Astrocyte (in vitro differentiated cells and primary cell): ENCODE measurements around the gene ZNF24.

Experiments used
- CTCF ChIP-seq: IDR thresholded peaks from 2 replicates; pipeline ENCODE4 v1.5.1; 2011; ENCODE audit warnings: low read depth, mild to moderate bottlenecking, inconsistent platforms, low read length, moderate library complexity; ENCODE audit not compliant: insufficient read depth
- EZH2 ChIP-seq: IDR thresholded peaks from 2 replicates; pipeline ENCODE4 v1.6.1; 2012; ENCODE audit warnings: mild to moderate bottlenecking, low read length, inconsistent platforms; ENCODE audit not compliant: insufficient read depth

- TF ChIP-seq CTCF (no peak), EZH2 (no peak)
Measured at GRCh38 chr18:35352283-35352682, 8.1 kb upstream of the ZNF24 start.
